K562 (cell line): Measurements from ENCODE around the gene RUVBL2. TPM values are rescaled to one million over a fixed set of nuclear protein-coding genes. Genes with fewer than 3 reads are reported as not detected.

Experiments
- ATF7 ChIP-seq: fragments of 450-650 bp; IDR thresholded peaks from 2 replicates; pipeline ENCODE4 v1.7.1; 2014; ENCODE audit warnings: mild to moderate bottlenecking, moderate library complexity
- CSDE1 ChIP-seq, 2 experiments: fragments of 450-650 bp; IDR thresholded peaks; 2 replicates each; pipeline ENCODE4 v1.6.1; 2016; ENCODE audit warnings: mild to moderate bottlenecking in 1 of 2
- CTBP1 ChIP-seq: fragments of 450-650 bp; IDR thresholded peaks from 2 replicates; pipeline ENCODE4 v1.6.1; 2016; ENCODE audit warnings: borderline replicate concordance
- CTCF ChIP-seq, 3 experiments: IDR thresholded peaks in 2 of 3; conservative IDR thresholded peaks in 1 of 3; 2 replicates each; pipeline ENCODE4 v1.5.1; 2011 to 2012; ENCODE audit warnings: low read length in 3 of 3, mild to moderate bottlenecking in 3 of 3, control low read depth in 2 of 3, improper control_type of control experiment in 1 of 3, inconsistent platforms in 1 of 3, low read depth in 1 of 3, mixed read lengths in 1 of 3, moderate library complexity in 1 of 3; ENCODE audit not compliant: insufficient read depth in 2 of 3
- CTCFL ChIP-seq: IDR thresholded peaks from 2 replicates; pipeline ENCODE4 v1.6.1; 2011; ENCODE audit warnings: borderline replicate concordance, low read depth, mild to moderate bottlenecking, moderate library complexity, low read length; ENCODE audit not compliant: insufficient read depth, poor library complexity, severe bottlenecking
- FOS ChIP-seq: IDR thresholded peaks from 3 replicates; pipeline ENCODE4 v1.6.1; 2011; ENCODE audit not compliant: insufficient read length; ENCODE audit errors: extremely low read depth
- HDAC1 ChIP-seq, 2 experiments: fragments of 450-650 bp; IDR thresholded peaks; 2 replicates each; pipeline ENCODE4 v1.6.1; 2016 to 2017; ENCODE audit warnings: inconsistent platforms in 1 of 2, mild to moderate bottlenecking in 1 of 2, moderate library complexity in 1 of 2
- JUND ChIP-seq, 2 experiments: IDR thresholded peaks; 2 replicates in 1 of 2; 3 replicates in 1 of 2; pipeline ENCODE4 v1.6.1; 2011; ENCODE audit warnings: borderline replicate concordance in 2 of 2, low read depth in 2 of 2, low read length in 2 of 2, improper control_type of control experiment in 1 of 2, missing biosample characterization in 1 of 2, missing genetic modification characterization in 1 of 2, missing genetic modification reagents in 1 of 2
- KDM1A ChIP-seq, 2 experiments: fragments of 450-650 bp; IDR thresholded peaks; 2 replicates each; pipeline ENCODE4 v1.6.1; 2016; ENCODE audit warnings: mild to moderate bottlenecking in 2 of 2
- LEF1 ChIP-seq: fragments of 450-650 bp; IDR thresholded peaks from 2 replicates; pipeline ENCODE4 v1.6.1; 2016; ENCODE audit warnings: mild to moderate bottlenecking
- NFIC ChIP-seq: fragments of 450-650 bp; IDR thresholded peaks from 2 replicates; pipeline ENCODE4 v1.6.1; 2017; ENCODE audit warnings: mild to moderate bottlenecking, inconsistent platforms
- RCOR1 ChIP-seq, 2 experiments: IDR thresholded peaks; 2 replicates each; pipeline ENCODE4 v1.6.1; 2012; ENCODE audit warnings: low read depth in 2 of 2, low read length in 2 of 2, borderline replicate concordance in 1 of 2, improper control_type of control experiment in 1 of 2
- RREB1 ChIP-seq: fragments of 250-450 bp; sonication (Bioruptor Pico); IDR thresholded peaks from 2 replicates; pipeline ENCODE4 v1.4.0; 2020
- TARDBP ChIP-seq: fragments of 450-650 bp; IDR thresholded peaks from 2 replicates; pipeline ENCODE4 v1.6.1; 2016
- TBP ChIP-seq: optimal IDR thresholded peaks from 2 replicates; pipeline ENCODE3; 2011; ENCODE audit warnings: low read depth, low read length, improper control_type of control experiment
- TCF7L2 ChIP-seq: fragments of 150-350 bp; IDR thresholded peaks from 2 replicates; pipeline ENCODE4 v1.6.1; 2016; ENCODE audit warnings: low read depth, mild to moderate bottlenecking, low read length, moderate library complexity
- YY1 ChIP-seq, 3 experiments: IDR thresholded peaks; 2 replicates each; pipeline ENCODE4 v1.6.1; 2011; ENCODE audit warnings: low read length in 2 of 3, mild to moderate bottlenecking in 2 of 3, moderate library complexity in 2 of 3, borderline replicate concordance in 1 of 3, control low read depth in 1 of 3, low read depth in 1 of 3; ENCODE audit not compliant: insufficient read depth in 3 of 3, insufficient replicate concordance in 2 of 3, control insufficient read depth in 1 of 3, insufficient read length in 1 of 3; ENCODE audit errors: extremely low read depth in 1 of 3
- ZNF384 ChIP-seq: IDR thresholded peaks from 2 replicates; pipeline ENCODE4 v1.6.1; 2012; ENCODE audit warnings: low read depth, low read length, improper control_type of control experiment
- polyA plus RNA-seq, 8 experiments: library from polyadenylated mRNA; depleted of rRNA in 4 of 8; stranded (reverse) in 5 of 8; unstranded in 3 of 8; fragments of >200 nt; fragmentation: Nextera tagmentation in 2 of 8; fragmentation: Illumina TruSeq in 1 of 8; extraction: Ambion mirVana in 2 of 8; extraction: Trizol in 1 of 8; gene quantifications; 2 replicates each; pipeline versions ENCODE4 v1.2.1 to v1.2.3, GENCODE V29; 2011 to 2014; ENCODE audit warnings: inconsistent platforms in 1 of 8, missing spikeins in 1 of 8
- total RNA-seq, 7 experiments: library from RNA; depleted of rRNA in 6 of 7; stranded (reverse); fragments of >200 nt in 6 of 7; fragmentation: Illumina TruSeq in 2 of 7; extraction: Trizol in 2 of 7; gene quantifications; 2 replicates each; pipeline versions ENCODE4 v1.2.1 to v1.2.3, GENCODE V29; 2011 to 2021; ENCODE audit warnings: low replicate concordance in 1 of 7

Gene RUVBL2
- total and polyA plus RNA-seq, 9 of the 15 experiments (the other 6 are each of a cell fraction or from before 2014, with no cell fraction given), result 71.4 to 453 (median 237) TPM

- TF ChIP-seq HDAC1 (IDR thresholded peaks at IDR 0.05), result peak in 1 of 2 experiments; percentile 61; a peak in 1 of 4 replicates
- peak; percentile 82 to 99 for TF ChIP-seq RCOR1 (IDR thresholded peaks at IDR 0.05; ENCODE audit: borderline replicate concordance in 1 of 2, low read depth in 2 of 2, low read length in 2 of 2)
- peak; percentile 94 for TF ChIP-seq ATF7
- peak; percentile 57 for TF ChIP-seq CTCFL
- TF ChIP-seq CTBP1, result peak; percentile 96
- TF ChIP-seq ZNF384, result peak; percentile 46; the same call in 1 of the 2 replicates
- 0 out of 2 replicates have a peak, but pooled peaks have one; percentile 27 for TF ChIP-seq TARDBP
- TF ChIP-seq LEF1, result peak; percentile 99
- peak; percentile 84 to 93 for TF ChIP-seq KDM1A (IDR thresholded peaks at IDR 0.05)
- peak; percentile 94 for TF ChIP-seq TBP
- TF ChIP-seq FOS, result peak; percentile 43
- TF ChIP-seq NFIC, result 0 out of 2 replicates have a peak, but pooled peaks have one; percentile 18
- peak; percentile 99 for TF ChIP-seq RREB1 (CRISPR knock-in tag)
- TF ChIP-seq CTCF (IDR thresholded peaks at IDR 0.05 in 2 of 3, conservative IDR thresholded peaks at IDR 0.05 in 1 of 3; ENCODE audit: insufficient read depth in 2 of 3, low read depth in 1 of 3, low read length in 3 of 3), result peak; percentile 72 to 93 (median 89)
- TF ChIP-seq YY1 (IDR thresholded peaks at IDR 0.05; ENCODE audit: borderline replicate concordance in 1 of 3, control insufficient read depth in 1 of 3, extremely low read depth in 1 of 3, insufficient read depth in 3 of 3, insufficient read length in 1 of 3, insufficient replicate concordance in 2 of 3, low read depth in 1 of 3, low read length in 2 of 3), result peak in 1 of 3 experiments; percentile 26
- peak; percentile 82 for TF ChIP-seq JUND (IDR thresholded peaks at IDR 0.05; ENCODE audit: borderline replicate concordance, low read depth, low read length)
- TF ChIP-seq JUND (tag; IDR thresholded peaks at IDR 0.05; ENCODE audit: borderline replicate concordance, low read depth, low read length), result peak; percentile 65; the same call in 1 of the 3 replicates
- peak in 1 of 2 experiments; percentile 53; a peak in 1 of 4 replicates for TF ChIP-seq CSDE1 (IDR thresholded peaks at IDR 0.05)
- TF ChIP-seq TCF7L2, result peak; percentile 87
Measured at GRCh38 chr19:49036815-49037214, 43.1 kb downstream of the RUVBL2 start, which contains the start of gene CGB1 (continued).
